Keratinocyte (primary cell): ENCODE measurements around the gene ZMYND8. TPM values are rescaled to one million over a fixed set of nuclear protein-coding genes. Genes with fewer than 3 reads are reported as not detected.
"Not testable (repeated sequence)": the region's sequence is repeated elsewhere in the genome, so short reads cannot be mapped to it uniquely, and the experiment has no call there.

Experiments used
- DNase-seq: peaks from one replicate; pipeline ENCODE4 v3.0.0-alpha.2; 2011; ENCODE audit warnings: low read depth, missing footprints, low spot score
- FAIRE-seq: peaks from 2 replicates; lab custom pipeline; 2011; peaks lifted over from hg19 to GRCh38; lab: Jason Lieb, UNC
- H2AFZ ChIP-seq: 2 replicates; pipeline ENCODE4 v1.6.0; 2012; ENCODE audit warnings: low read length, control low read depth, inconsistent platforms; ENCODE audit not compliant: control insufficient read depth
- H3K27ac ChIP-seq: 2 replicates; pipeline ENCODE4 v1.5.1; 2011; ENCODE audit warnings: low read length; ENCODE audit not compliant: control insufficient read depth, insufficient read depth
- H3K27me3 ChIP-seq: 3 replicates; pipeline ENCODE4 v1.6.0; 2011; ENCODE audit warnings: low read length; ENCODE audit not compliant: control insufficient read depth, insufficient read depth; ENCODE audit errors: extremely low read depth
- H3K36me3 ChIP-seq, 2 experiments: 2 replicates in 1 of 2; 3 replicates in 1 of 2; pipeline ENCODE4 v1.5.1; 2011; ENCODE audit warnings: low read length in 2 of 2, mild to moderate bottlenecking in 1 of 2; ENCODE audit not compliant: control insufficient read depth in 2 of 2, insufficient read depth in 2 of 2; ENCODE audit errors: extremely low read depth in 1 of 2
- H3K4me1 ChIP-seq: 3 replicates; pipeline ENCODE4 v1.5.1; 2011; ENCODE audit warnings: low read length; ENCODE audit not compliant: control insufficient read depth, insufficient read depth; ENCODE audit errors: extremely low read depth
- H3K4me2 ChIP-seq: 3 replicates; pipeline ENCODE4 v1.6.0; 2011; ENCODE audit warnings: low read depth, low read length; ENCODE audit not compliant: control insufficient read depth, insufficient read depth; ENCODE audit errors: extremely low read depth
- H3K4me3 ChIP-seq, 3 experiments: fragments of 200-600 bp in 1 of 3; sonication (generic) in 1 of 3; 2 replicates in 2 of 3; 3 replicates in 1 of 3; pipeline ENCODE4 v1.5.1; 2011 to 2016; ENCODE audit warnings: low read length in 3 of 3, mild to moderate bottlenecking in 3 of 3, control low read depth in 2 of 3, inconsistent platforms in 1 of 3, low read depth in 1 of 3, mixed read lengths in 1 of 3, mixed run types in 1 of 3, moderate library complexity in 1 of 3; ENCODE audit not compliant: control insufficient read depth in 2 of 3, insufficient read depth in 2 of 3; ENCODE audit errors: extremely low read depth in 1 of 3
- H3K79me2 ChIP-seq: 2 replicates; pipeline ENCODE4 v1.6.0; 2012; ENCODE audit warnings: low read length; ENCODE audit not compliant: control insufficient read depth, insufficient read depth
- H3K9ac ChIP-seq: 3 replicates; pipeline ENCODE4 v1.6.0; 2011; ENCODE audit warnings: low read length; ENCODE audit not compliant: control insufficient read depth, insufficient read depth; ENCODE audit errors: extremely low read depth
- H3K9me1 ChIP-seq: 3 replicates; pipeline ENCODE4 v1.6.0; 2011; ENCODE audit warnings: low read length; ENCODE audit not compliant: control insufficient read depth, insufficient read depth; ENCODE audit errors: extremely low read depth
- H3K9me3 ChIP-seq: 2 replicates; pipeline ENCODE4 v1.5.1; 2012; ENCODE audit warnings: low read depth, low read length; ENCODE audit not compliant: control insufficient read depth
- H4K20me1 ChIP-seq: 3 replicates; pipeline ENCODE4 v1.6.0; 2011; ENCODE audit warnings: low read length; ENCODE audit not compliant: control insufficient read depth, insufficient read depth; ENCODE audit errors: extremely low read depth
- CTCF ChIP-seq, 3 experiments: IDR thresholded peaks in 1 of 3; conservative IDR thresholded peaks in 1 of 3; optimal IDR thresholded peaks in 1 of 3; 2 replicates in 2 of 3; 3 replicates in 1 of 3; pipeline versions ENCODE3 to v1.5.1; 2011; ENCODE audit warnings: low read length in 3 of 3, mild to moderate bottlenecking in 3 of 3, moderate library complexity in 2 of 3, control low read depth in 1 of 3, inconsistent platforms in 1 of 3; ENCODE audit not compliant: insufficient read depth in 2 of 3; ENCODE audit errors: extremely low read depth in 1 of 3
- EZH2 ChIP-seq: IDR thresholded peaks from one replicate; pipeline ENCODE4 v1.6.1; 2012; ENCODE audit warnings: inconsistent platforms, mild to moderate bottlenecking, low read length, moderate library complexity
- dilution Hi-C: fragments of 300-500 bp; cut with MboI; formaldehyde crosslinking; loops from one replicate; pipeline ENCODE4 v1.7.0; 2020; ENCODE audit warnings: low sequenced_read_pairs; ENCODE audit not compliant: extremely low pct_ligation_motif_present
- polyA plus RNA-seq, 5 experiments: library from polyadenylated mRNA; depleted of rRNA in 3 of 5; stranded (reverse) in 3 of 5; stranded (forward) in 1 of 5; unstranded in 1 of 5; fragments of >200 nt; gene quantifications; 1 replicate in 1 of 5; 2 replicates in 3 of 5; 3 replicates in 1 of 5; pipeline versions ENCODE4 v1.2.1 to v1.2.3, GENCODE V29; 2011 to 2012; ENCODE audit warnings: missing spikeins in 2 of 5, low read depth in 1 of 5, low replicate concordance in 1 of 5

The ZMYND8 gene
- polyA plus RNA-seq, 1 donor (not counting 4 experiments of a cell fraction or from before 2014, with no cell fraction given) = 39.8 TPM

GRCh38 chr20:47246061-47246777, 110.3 kb downstream of the ZMYND8 start:
- Histone ChIP-seq H3K9me3 (no peaks in the 10 kb centered on the region), H4K20me1 (peaks cover 8% of the 10 kb centered on the region), H3K4me2 (no peak overlapping the region), H3K36me3 (peaks cover 39 to 54% of the 10 kb centered on the region in 2 experiments), H3K4me1 (no peaks in the 10 kb centered on the region), H3K27ac (no peak overlapping the region), H3K79me2 (peaks cover 24% of the 10 kb centered on the region), H3K4me3 (no peak overlapping the region), H3K9me1 (peaks cover 2% of the 10 kb centered on the region), H3K27me3 (no peaks in the 10 kb centered on the region), H2AFZ (no peak overlapping the region), H3K9ac (no peak overlapping the region)
- DNase-seq = no peak
- TF ChIP-seq CTCF (optimal IDR thresholded peaks at IDR 0.05 in 1 of 3, IDR thresholded peaks at IDR 0.05 in 1 of 3, conservative IDR thresholded peaks at IDR 0.05 in 1 of 3; ENCODE audit: extremely low read depth in 1 of 3, insufficient read depth in 2 of 3, low read length in 3 of 3) (no peak), EZH2 (no peak)
- dilution Hi-C loops = no loop called here
- FAIRE-seq = no peak

GRCh38 chr20:47245166-47245565, 111.3 kb downstream of the ZMYND8 start:
- H3K9me3 ChIP-seq, H3K27ac ChIP-seq, FAIRE-seq, dilution Hi-C loops, H4K20me1 ChIP-seq, DNase-seq, H3K27me3 ChIP-seq, H3K9me1 ChIP-seq, H3K4me2 ChIP-seq, H3K4me1 ChIP-seq, H3K9ac ChIP-seq, H2AFZ ChIP-seq, H3K4me3 ChIP-seq: not testable (repeated sequence)
- H3K79me2 ChIP-seq = peaks cover 24% of the 10 kb centered on the region
- peaks cover 31 to 46% of the 10 kb centered on the region in 2 experiments for H3K36me3 ChIP-seq
